Measurements from ENCODE around the gene SLC24A3. TPM values are rescaled to one million over a fixed set of nuclear protein-coding genes. Genes with fewer than 3 reads are reported as not detected.

The SLC24A3 gene
- polyA plus RNA-seq, 1 experiment: 1.7 TPM

GRCh38 chr20:19727251-19727847 is 514.9 kb downstream of the SLC24A3 start:
- POLR2A ChIA-PET: no interaction called here
- no peak for TF ChIP-seq CTCF (IDR thresholded peaks at IDR 0.05; ENCODE audit: insufficient read depth, low read depth, low read length)
- Histone ChIP-seq H3K27me3 (ENCODE audit: control insufficient read depth, insufficient read depth, low read length) (no peaks in the 10 kb centered on the region), H3K4me3 (ENCODE audit: low read depth, low read length) (no peak overlapping the region), H3K36me3 (ENCODE audit: control insufficient read depth, insufficient read depth, low read length) (no peaks in the 10 kb centered on the region)
- no peak for DNase-seq (ENCODE audit: low read depth)
- CTCF ChIA-PET: interaction anchor here (0.7 kb wide), 1 partner anchor 22 kb away, joined by 3 read pairs; no protein-coding TSS in a partner anchor

DNA sequence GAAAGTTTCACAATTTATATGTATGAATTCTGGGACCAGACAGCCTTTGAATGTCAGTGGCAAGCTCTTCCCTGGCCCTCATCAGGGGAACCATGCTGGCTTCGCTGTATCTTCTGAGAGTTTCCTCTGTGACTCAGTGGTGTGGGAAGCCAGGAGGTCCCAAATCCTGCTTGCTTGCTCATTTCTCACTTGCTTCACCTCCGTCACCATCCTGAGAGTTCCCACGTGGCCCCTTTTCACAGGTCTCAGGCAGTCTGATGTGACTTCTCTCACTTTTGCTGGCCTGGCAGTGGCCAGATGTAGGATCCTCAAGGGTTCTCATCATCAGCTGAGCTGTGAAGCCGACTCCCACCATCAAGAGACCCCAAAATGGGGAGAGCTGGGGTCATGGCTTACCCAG is 517.2 kb downstream of the SLC24A3 start:
- ChIA-PET POLR2A (no interaction called here), CTCF (no interaction called here)
- Histone ChIP-seq H3K27me3 (ENCODE audit: control insufficient read depth, insufficient read depth, low read length) (no peaks in the 10 kb centered on the region), H3K4me3 (ENCODE audit: low read depth, low read length) (no peak overlapping the region), H3K36me3 (ENCODE audit: control insufficient read depth, insufficient read depth, low read length) (no peaks in the 10 kb centered on the region)
- no peak for TF ChIP-seq CTCF (IDR thresholded peaks at IDR 0.05; ENCODE audit: insufficient read depth, low read depth, low read length)
- DNase-seq (ENCODE audit: low read depth): no peak

GRCh38 chr20:19730706-19731105 is 518.3 kb downstream of the SLC24A3 start:
- ChIA-PET CTCF (no interaction called here), POLR2A (no interaction called here)
- H3K27me3 ChIP-seq (ENCODE audit: control insufficient read depth, insufficient read depth, low read length): no peaks in the 10 kb centered on the region
- no peak for DNase-seq (ENCODE audit: low read depth)
- no peaks in the 10 kb centered on the region for H3K36me3 ChIP-seq (ENCODE audit: control insufficient read depth, insufficient read depth, low read length)
- no peak overlapping the region for H3K4me3 ChIP-seq (ENCODE audit: low read depth, low read length)
- no peak for TF ChIP-seq CTCF (IDR thresholded peaks at IDR 0.05; ENCODE audit: insufficient read depth, low read depth, low read length)

DNA sequence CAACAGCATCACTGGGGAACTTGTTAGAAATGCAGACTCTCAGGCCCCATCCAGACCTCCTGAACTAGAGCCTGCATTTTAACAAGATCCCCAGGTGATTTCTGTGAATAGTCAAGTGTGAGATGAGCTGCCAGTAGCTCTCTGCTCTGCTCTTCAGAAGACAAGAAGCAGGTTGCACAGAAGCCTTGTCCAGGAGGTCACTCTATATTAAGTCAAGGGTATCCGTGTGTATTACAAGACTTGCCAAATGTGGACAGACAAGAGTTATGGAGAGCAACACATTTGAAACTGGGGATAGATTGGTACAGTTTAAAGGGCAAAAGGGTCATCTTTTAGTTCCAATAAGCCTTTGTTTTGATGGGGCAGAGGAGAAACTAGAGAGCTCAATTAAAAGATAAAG is 522.4 kb downstream of the SLC24A3 start:
- Histone ChIP-seq H3K36me3 (ENCODE audit: control insufficient read depth, insufficient read depth, low read length) (no peaks in the 10 kb centered on the region), H3K27me3 (ENCODE audit: control insufficient read depth, insufficient read depth, low read length) (no peaks in the 10 kb centered on the region), H3K4me3 (ENCODE audit: low read depth, low read length) (no peak overlapping the region)
- no peak for TF ChIP-seq CTCF (IDR thresholded peaks at IDR 0.05; ENCODE audit: insufficient read depth, low read depth, low read length)
- DNase-seq (ENCODE audit: low read depth): no peak
- POLR2A ChIA-PET: no interaction called here
- CTCF ChIA-PET: interaction anchor here (1.5 kb wide), 1 partner anchor 24 kb away, joined by 3 read pairs; the partner anchor contains the start of gene RIN2

DNA sequence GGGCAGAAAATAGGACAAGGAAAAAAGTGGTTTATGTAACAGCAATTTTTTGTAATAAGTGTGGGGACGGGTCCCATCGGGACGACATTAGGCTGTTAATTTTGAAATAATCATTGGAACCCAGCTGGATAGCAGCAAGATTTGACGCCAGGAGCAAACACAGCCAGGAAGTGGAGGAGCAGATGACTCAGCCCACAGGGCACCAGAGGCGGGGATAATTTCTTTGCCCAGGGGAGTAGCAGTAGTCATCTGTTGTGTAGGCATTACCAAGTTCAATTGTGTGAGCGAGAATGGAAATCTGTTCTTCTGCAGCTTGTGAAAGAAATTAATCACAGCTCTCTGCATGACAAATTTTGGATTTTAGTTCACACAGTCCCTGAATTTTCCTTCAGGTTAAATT is 523.0 kb downstream of the SLC24A3 start:
- ChIA-PET CTCF (interaction anchor here (1.1 to 1.5 kb wide), 2 partner anchors 12 to 23 kb away, joined by 3 read pairs; partner anchors contain the start of gene RIN2), POLR2A (no interaction called here)
- no peak overlapping the region for H3K4me3 ChIP-seq (ENCODE audit: low read depth, low read length)
- no peaks in the 10 kb centered on the region for H3K27me3 ChIP-seq (ENCODE audit: control insufficient read depth, insufficient read depth, low read length)
- no peaks in the 10 kb centered on the region for H3K36me3 ChIP-seq (ENCODE audit: control insufficient read depth, insufficient read depth, low read length)
- no peak for DNase-seq (ENCODE audit: low read depth)
- TF ChIP-seq CTCF (IDR thresholded peaks at IDR 0.05; ENCODE audit: insufficient read depth, low read depth, low read length): no peak

All from BJ (cell line).